ENCODE data around the gene ERP44.

Gene ERP44

GRCh38 chr9:99936947-99937587 is 161.7 kb downstream of the ERP44 start:
- DNase-seq (ENCODE audit: low read depth), result no peak

DNA sequence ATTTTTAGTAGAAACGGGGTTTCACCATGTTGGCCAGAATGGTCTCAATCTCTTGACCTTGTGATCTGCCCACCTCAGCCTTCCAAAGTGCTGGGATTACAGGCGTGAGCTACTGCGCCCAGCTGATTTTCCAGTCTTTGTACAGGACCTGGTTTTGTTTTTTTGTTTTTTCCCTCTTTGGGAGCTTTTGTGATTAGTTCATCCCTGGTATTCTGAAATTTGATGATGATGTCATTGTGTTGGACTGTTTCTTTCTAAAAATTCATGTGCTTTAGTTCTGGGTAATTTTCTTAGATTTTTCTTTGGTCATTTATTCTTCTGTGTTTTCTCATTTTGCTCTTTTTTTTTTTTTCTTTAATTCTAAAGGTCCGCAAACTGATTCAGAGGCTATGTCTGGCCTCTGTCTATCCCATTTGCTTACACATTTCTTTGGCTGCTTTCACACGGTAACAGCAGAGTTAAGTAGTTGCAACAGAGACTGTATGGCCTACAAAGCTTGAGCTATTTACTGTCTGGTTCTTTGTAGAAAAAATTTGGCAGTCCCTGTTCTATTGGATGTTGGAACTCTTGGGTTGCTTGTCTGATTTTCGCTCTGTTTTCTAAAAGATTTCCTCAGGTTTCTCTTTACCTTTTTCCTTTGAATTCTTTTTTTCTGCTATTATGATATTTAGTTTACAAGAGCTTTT is 167.5 kb downstream of the ERP44 start:
- DNase-seq (ENCODE audit: low read depth), result no peak

DNA sequence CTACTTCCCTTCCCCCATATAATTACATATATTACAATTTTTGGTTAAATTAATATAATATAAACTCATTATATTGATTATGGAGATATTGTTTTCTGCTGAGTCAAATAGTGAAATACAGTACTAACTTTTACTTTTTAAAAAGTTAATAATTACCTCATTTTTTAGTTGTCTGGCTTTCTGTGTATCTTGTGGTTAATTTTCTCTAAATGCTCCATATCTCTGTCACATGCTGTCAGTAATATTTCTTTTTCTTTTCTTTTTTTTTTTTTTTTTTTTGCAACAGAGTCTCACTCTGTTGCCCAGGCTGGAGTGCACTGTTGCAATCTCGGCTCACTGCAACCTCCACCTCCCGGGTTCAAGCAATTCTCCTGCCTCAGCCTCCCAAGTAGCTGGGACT is 169.1 kb downstream of the ERP44 start:
- no peak for DNase-seq (ENCODE audit: low read depth)
